Activated CD8-positive, alpha-beta memory T cell treated with anti-CD3 and anti-CD28 coated beads, Interleukin-2, amount 50 U/mL, for 1 hour (primary cell): ENCODE data around the gene SRPK2.
"Not testable (repeated sequence)": the region's sequence is repeated elsewhere in the genome, so short reads cannot be mapped to it uniquely, and the experiment has no call there.

Source experiments
- DNase-seq: peaks from one replicate; pipeline ENCODE4 v3.0.0-alpha.2; 2020; ENCODE audit errors: extremely low read depth

Gene SRPK2

GRCh38 chr7:105376908-105377533, 11.7 kb downstream of the SRPK2 start:
- no peak for DNase-seq

- DNase-seq: no peak
These were observed 18.8 kb downstream of the SRPK2 start for GRCh38 chr7:105369944-105370343.

GRCh38 chr7:105367458-105367857, 21.3 kb downstream of the SRPK2 start:
- DNase-seq: no peak

- no peak for DNase-seq
These were observed 22.9 kb downstream of the SRPK2 start for GRCh38 chr7:105365541-105366534.

- DNase-seq: no peak
These were observed 24.0 kb downstream of the SRPK2 start for GRCh38 chr7:105364684-105365083.

- DNase-seq: not testable (repeated sequence)
These were observed 25.1 kb downstream of the SRPK2 start for GRCh38 chr7:105363657-105364056.

- DNase-seq: not testable (repeated sequence)
These were observed 26.0 kb downstream of the SRPK2 start for GRCh38 chr7:105362685-105363084.

- DNase-seq: not testable (repeated sequence)
These were observed 26.7 kb downstream of the SRPK2 start for GRCh38 chr7:105361995-105362394.

- not testable (repeated sequence) for DNase-seq
These were observed 28.6 kb downstream of the SRPK2 start for GRCh38 chr7:105360149-105360548.

- no peak for DNase-seq
These were observed 33.0 kb downstream of the SRPK2 start for GRCh38 chr7:105355701-105356100.

GRCh38 chr7:105354383-105354782, 34.3 kb downstream of the SRPK2 start:
- no peak for DNase-seq

- DNase-seq: no peak
These were observed 34.9 kb downstream of the SRPK2 start for GRCh38 chr7:105353752-105354328.

- DNase-seq: no peak
These were observed 35.6 kb downstream of the SRPK2 start for GRCh38 chr7:105352901-105353668.

- DNase-seq: no peak
These were observed 36.6 kb downstream of the SRPK2 start for GRCh38 chr7:105352018-105352612.

GRCh38 chr7:105350906-105351305, 37.8 kb downstream of the SRPK2 start:
- DNase-seq: no peak

- DNase-seq: not testable (repeated sequence)
These were observed 40.5 kb downstream of the SRPK2 start for GRCh38 chr7:105348177-105348576.

- DNase-seq: no peak
These were observed 42.0 kb downstream of the SRPK2 start for GRCh38 chr7:105346593-105347322.

- no peak for DNase-seq
These were observed 42.6 kb downstream of the SRPK2 start for GRCh38 chr7:105346138-105346537.

- DNase-seq: no peak
These were observed 43.0 kb downstream of the SRPK2 start for GRCh38 chr7:105345725-105346124.

GRCh38 chr7:105345003-105345402, 43.7 kb downstream of the SRPK2 start:
- DNase-seq: no peak
